HG03139 (cell line): Measurements from ENCODE around the gene HSP90AA1.
"Not testable (repeated sequence)": the region's sequence is repeated elsewhere in the genome, so short reads cannot be mapped to it uniquely, and the experiment has no call there.

Experiments
- ATAC-seq: cut with Tn5 transposase; IDR thresholded peaks from one replicate; pipeline ENCODE4 v1.9.1; 2021; ENCODE audit not compliant: unreplicated experiment

HSP90AA1 gene

DNA sequence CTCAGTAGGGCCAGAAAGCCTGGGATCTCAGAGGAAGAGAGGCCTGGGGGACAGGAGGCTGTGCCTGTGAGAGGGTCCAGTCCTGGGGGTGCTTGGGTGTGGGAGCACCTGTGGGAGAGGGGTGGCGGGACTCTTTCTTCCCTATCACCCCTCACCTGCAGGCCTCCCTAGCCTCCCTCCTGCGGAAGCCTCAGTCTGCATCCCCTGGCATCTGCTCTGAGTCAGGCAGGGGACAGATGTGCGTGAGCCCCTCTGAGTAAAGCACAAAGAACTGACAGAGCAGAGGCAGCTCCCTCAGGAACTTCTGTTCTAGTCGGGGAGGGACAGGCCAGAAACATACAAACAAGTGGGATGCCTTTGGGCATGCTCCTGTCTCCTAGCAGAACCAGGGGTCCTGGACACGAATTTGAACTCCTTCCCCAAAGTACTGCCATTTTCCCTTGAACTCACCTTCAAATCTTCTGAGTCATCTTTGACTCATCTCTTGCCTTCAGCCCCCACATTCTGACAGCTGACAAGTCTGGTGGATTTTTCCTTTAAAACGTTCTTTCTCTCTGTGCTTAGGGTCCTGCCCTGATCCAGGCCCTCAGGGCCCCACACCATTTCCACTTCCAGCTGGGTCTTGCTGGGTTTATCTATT is 8.5 kb upstream of the HSP90AA1 start:
- no peak for ATAC-seq

GRCh38 chr14:102094101-102094500 is 7.3 kb upstream of the HSP90AA1 start:
- ATAC-seq: no peak

- ATAC-seq: no peak
These were observed 6.0 kb upstream of the HSP90AA1 start for GRCh38 chr14:102092806-102093205.

- ATAC-seq: no peak
These were observed 3.9 kb upstream of the HSP90AA1 start for GRCh38 chr14:102090713-102091112.

GRCh38 chr14:102089621-102090343 is 2.9 kb upstream of the HSP90AA1 start:
- no peak for ATAC-seq

- no peak for ATAC-seq
These were observed 1.4 kb upstream of the HSP90AA1 start for GRCh38 chr14:102088012-102088792.

- ATAC-seq: no peak
These were observed 843 bp upstream of the HSP90AA1 start for GRCh38 chr14:102087762-102088011.

- ATAC-seq: no peak
These were observed 204 bp downstream of the HSP90AA1 start for GRCh38 chr14:102086709-102086971.

DNA sequence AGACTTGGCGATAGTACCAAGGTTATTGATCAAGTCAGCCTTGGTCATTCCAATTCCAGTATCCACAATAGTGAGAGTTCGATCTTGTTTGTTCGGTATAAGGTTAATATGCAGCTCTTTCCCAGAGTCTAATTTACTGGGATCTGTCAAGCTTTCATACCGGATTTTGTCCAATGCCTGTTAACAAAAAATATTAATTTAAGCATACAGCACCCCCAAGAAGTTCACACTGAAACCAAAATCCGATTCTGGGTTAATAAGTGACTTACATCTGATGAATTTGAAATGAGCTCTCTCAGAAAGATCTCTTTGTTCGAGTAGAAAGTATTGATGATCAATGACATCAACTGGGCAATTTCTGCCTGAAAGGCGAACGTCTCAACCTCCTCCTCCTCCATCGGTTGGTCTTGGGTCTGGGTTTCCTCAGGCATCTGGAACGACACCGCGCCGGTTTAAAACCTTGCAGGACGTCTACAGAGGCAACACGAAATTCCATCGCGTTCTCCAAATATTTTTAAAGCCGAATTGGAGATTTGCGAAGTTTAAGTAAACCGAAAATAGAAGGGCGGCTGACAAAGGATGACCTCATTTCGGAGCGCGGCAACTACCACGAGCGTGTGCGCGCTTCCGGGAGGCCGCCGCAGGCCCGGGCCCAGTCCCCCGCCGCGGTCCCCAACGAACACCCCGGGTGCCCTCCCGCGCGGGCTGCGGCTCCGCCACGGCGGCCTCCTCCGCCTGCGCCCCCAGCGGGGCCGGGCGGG is 716 bp downstream of the HSP90AA1 start:
- ATAC-seq: peak; percentile 28

- no peak for ATAC-seq
These were observed 1.4 kb downstream of the HSP90AA1 start for GRCh38 chr14:102085488-102085887.

GRCh38 chr14:102084931-102085330 is 1.9 kb downstream of the HSP90AA1 start:
- ATAC-seq: no peak

GRCh38 chr14:102084522-102084921 is 2.3 kb downstream of the HSP90AA1 start:
- ATAC-seq: not testable (repeated sequence)

DNA sequence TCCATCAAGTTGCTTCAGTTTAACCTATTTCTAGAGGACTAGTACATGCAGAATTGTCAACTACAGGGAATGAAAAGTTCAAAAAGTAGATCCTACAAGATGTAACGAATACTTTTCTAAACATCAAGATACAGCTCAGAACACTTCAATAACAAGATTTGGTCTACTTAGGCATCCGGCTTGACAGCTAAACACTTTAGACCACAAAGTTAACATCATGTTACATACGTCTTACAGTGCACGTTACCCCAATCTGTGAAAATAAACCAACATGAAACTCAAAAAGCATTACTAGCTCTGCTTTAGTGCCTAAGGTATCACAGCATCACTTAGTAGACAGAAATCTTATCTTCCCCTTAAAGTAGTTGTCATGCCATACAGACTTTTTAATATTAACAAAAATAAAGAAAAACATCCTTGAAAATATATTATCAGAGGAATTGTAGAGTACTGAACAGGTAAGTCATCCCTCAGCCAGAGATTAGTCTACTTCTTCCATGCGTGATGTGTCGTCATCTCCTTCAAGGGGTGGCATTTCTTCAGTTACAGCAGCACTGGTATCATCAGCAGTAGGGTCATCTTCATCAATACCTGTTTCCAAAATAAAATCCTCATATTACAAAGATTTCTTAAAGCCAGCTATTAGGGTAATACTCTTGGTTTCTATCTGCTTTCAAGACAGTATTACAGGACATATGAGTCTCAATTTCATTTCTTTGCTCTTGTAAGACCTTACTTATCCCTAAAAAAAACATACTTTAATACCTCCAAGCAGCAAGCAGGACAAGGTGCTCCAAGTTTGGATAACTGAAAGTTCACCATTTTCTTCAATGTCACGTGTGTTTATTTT is 5.4 kb downstream of the HSP90AA1 start:
- no peak for ATAC-seq

GRCh38 chr14:102080183-102081080 is 6.4 kb downstream of the HSP90AA1 start:
- ATAC-seq: no peak

DNA sequence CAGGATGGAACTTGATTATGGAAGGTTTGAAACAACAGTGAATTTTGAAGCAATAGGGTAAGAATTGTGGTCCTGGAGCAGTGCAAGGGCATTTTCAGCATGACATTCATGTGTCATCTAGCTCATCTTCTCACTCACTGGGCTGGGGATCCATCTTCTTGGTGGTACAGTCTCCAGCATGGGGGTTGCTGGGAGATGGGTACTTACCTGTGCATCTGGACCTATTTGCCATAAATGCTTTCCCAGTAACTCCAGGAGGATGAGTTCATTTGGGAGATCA is 7.2 kb downstream of the HSP90AA1 start:
- ATAC-seq: no peak

- ATAC-seq: no peak
These were observed 7.8 kb downstream of the HSP90AA1 start for GRCh38 chr14:102078831-102079699.

- not testable (repeated sequence) for ATAC-seq
These were observed 8.5 kb downstream of the HSP90AA1 start for GRCh38 chr14:102078361-102078791.

- no peak for ATAC-seq
These were observed 9.5 kb downstream of the HSP90AA1 start for GRCh38 chr14:102077382-102077709.

DNA sequence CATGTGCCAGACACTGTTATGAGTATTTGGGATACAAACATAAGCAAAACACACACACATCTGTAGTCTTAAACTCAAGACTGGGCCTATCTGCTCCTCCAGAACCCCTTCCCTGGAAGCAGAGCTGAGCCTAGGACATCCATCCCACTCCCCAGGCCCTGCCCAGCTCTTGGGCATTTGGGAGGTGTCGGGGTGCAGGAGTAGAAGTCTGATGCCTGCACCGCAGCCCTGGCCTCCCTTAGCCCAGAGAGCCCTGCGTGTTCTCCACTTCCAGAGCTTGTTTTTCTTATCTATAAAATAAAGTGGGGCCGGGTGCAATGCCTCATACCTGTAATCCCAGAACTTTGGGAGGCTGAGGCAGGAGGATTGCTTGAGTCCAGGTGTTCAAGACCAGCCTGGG is 11.7 kb downstream of the HSP90AA1 start:
- no peak for ATAC-seq
